SKM-1 (cell line): ENCODE results near the gene PDGFC.

Source experiments
- DNase-seq: peaks from one replicate; lab custom pipeline; 2025; ENCODE audit not compliant: unreplicated experiment; lab: John Stamatoyannopoulos, UW

Gene PDGFC

GRCh38 chr4:156790866-156791265, 180.7 kb downstream of the PDGFC start:
- no peak for DNase-seq

DNA sequence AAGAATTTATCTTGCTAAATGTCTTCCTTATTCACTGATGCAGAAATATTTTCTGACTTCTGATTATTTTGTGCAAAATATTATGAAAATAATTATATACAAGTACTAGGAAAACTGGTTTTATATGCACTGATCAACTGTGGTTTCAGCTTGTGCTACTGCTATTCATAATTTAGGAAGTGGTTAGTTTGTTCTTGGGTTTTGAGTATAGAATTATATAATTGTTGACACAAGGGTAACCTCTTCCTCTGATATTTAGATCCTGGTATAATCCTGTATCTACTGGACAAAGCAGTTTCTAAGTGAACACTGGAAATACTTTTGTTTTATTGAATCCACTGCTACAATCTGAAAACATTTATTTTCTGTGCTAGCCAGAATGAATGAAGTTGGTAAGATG, 182.8 kb downstream of the PDGFC start:
- DNase-seq: no peak

- DNase-seq: no peak
Observed at GRCh38 chr4:156786713-156787112, 184.9 kb downstream of the PDGFC start.

DNA sequence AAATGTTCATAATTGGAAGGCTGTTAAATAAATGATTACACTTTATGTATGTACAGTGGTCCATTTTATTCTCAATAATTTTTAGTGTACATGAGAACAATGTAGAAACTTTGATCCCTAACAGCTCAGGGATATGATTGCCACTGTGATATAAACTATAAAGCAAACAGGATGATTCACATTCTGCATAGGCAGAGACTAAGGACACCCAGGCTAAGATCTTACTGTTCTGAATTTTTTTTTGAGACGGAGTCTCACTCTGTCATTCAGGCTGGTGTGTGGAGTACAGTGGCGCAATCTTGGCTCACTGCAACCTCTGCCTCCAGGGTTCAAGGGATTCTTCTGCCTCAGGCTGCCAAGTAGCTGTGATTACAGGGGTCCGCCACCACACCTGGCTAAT, 186.6 kb downstream of the PDGFC start:
- DNase-seq: no peak

GRCh38 chr4:156783966-156784365, 187.6 kb downstream of the PDGFC start:
- DNase-seq: no peak

DNA sequence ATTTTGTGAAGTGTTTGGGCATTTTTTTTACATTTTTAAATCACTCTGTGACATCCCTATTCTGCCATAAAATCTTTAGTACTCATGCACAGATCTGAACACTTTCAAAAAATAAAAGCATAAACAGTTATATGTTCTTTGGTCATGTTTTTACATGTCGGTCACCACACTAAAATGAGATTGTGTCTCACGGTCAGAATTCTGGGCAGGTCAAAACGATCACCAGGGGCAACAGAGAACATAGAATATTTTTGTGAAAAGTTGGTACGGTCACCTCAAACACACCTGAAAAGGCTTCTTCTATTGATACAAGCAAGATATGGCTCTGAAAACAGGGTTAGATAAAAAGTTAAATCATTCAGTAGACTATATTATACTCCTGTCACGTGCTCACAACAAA, 189.1 kb downstream of the PDGFC start:
- DNase-seq: no peak

- no peak for DNase-seq
Observed at GRCh38 chr4:156781852-156782251, 189.7 kb downstream of the PDGFC start.

DNA sequence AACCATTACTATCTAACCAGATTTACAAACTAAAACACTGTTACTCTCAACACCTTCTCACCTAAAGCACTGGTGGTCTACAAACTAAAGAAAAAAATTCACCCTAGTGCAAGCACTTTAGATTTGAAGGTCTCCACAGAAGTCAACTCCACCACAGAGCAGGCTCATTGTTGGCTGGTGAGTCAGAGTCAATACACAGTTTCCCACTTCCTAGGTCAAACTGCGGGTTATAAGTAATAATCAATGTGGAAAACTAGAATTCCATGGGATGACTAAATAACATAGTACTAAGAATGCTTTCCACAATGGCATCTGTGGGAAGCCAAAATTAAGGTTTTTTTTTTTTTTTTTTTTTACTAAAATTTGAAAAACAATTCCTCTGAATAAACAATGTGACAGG, 191.8 kb downstream of the PDGFC start:
- DNase-seq: no peak

DNA sequence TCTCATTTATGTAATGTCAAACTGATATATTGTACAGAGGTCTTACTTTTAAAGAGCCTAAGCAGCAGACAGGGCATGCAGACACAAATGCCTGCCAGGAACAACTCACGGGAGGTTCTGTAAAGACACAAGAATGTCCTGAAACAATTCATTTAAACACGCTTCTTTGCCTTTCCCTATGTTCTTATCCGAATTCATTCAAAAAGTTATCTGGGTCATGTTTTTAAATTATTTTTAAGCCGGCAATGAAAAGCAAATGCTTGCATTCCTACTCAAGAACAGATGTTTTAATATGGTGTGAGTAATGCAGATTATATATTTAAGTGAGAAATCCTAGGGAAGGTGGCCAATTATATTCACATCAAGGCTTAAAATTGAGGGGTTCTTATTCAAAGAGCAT, 192.6 kb downstream of the PDGFC start:
- no peak for DNase-seq

GRCh38 chr4:156778606-156779005, 193.0 kb downstream of the PDGFC start:
- no peak for DNase-seq

DNA sequence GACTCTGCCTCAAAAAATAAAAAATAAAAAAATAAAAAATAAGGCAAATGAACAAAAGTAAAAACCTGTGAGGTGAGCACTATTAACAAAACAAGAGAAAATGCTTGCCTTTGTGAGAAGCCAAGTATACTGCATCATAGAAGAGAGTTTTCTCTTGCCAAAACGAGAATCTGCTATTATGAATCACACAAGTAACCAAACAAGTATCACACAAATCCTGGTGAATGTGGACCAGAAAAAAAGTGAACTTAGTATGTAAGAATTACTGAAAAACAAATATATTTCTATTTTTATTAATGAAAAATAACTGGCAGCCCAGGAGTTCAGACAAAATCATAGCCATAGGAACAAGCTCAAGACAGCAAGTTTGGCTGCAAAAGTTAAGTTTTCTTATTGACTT, 193.5 kb downstream of the PDGFC start:
- no peak for DNase-seq

GRCh38 chr4:156775813-156776212, 195.8 kb downstream of the PDGFC start:
- DNase-seq: no peak

DNA sequence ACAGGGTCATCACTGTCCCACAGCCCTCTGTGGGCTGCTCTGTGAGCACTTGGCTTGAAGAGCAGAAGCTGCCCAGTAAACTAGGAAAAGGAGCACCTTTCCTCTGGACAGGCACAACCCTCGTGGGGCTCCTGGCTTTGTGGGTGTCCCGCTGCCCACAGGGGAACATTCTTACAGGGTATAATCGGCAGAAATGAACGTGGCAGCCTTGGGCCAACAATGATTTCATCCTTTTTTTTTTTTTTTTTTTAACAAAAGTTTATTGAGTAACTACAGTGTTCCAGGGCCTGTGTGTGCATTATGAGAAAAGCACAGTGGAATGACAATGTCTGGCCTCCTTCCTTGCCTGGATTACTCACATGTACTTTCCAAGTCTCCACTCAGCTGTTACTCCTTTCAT, 197.2 kb downstream of the PDGFC start:
- DNase-seq: no peak

DNA sequence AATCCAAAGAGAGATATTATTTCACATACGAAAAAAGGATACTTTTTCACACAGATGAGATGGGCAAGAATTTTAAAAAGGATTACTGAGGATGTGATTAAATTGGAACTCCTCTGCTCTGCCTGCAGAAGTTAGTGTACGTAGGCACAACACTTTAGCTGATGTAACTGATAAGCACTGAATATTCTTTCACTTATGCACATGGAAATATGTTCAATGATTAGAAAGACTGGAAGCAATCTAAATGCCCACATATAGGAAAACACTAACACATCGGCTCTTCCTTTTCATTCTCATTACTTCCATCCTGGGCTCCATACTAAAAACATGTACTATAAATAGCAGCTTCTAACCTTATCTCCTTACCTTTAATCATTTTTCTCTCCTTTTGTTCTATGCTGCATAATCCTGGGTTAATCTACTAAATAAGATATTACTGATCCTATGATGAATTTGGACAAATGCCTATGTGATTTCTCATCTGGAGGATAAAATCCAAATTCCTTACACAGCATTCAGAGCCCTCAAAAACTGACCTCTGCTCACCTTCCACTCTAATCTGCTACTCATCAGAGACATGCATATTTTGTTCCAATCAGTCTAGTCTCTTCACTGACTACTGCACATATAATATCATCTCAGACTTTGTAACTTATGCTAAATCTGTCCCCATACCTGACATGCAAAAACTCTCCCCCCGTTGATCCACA, 197.8 kb downstream of the PDGFC start:
- no peak for DNase-seq

- no peak for DNase-seq
Observed at GRCh38 chr4:156771171-156771837, 200.3 kb downstream of the PDGFC start.

- no peak for DNase-seq
Observed at GRCh38 chr4:156770140-156770539, 201.5 kb downstream of the PDGFC start.

- DNase-seq: no peak
Observed at GRCh38 chr4:156767911-156768415, 203.6 kb downstream of the PDGFC start.

GRCh38 chr4:156766846-156767245, 204.8 kb downstream of the PDGFC start:
- no peak for DNase-seq

- no peak for DNase-seq
Observed at GRCh38 chr4:156765277-156765676, 206.3 kb downstream of the PDGFC start.

GRCh38 chr4:156764846-156765245, 206.8 kb downstream of the PDGFC start:
- DNase-seq: no peak

GRCh38 chr4:156764145-156764544, 207.5 kb downstream of the PDGFC start:
- DNase-seq: no peak

- DNase-seq: no peak
Observed at GRCh38 chr4:156763511-156763910, 208.1 kb downstream of the PDGFC start.

DNA sequence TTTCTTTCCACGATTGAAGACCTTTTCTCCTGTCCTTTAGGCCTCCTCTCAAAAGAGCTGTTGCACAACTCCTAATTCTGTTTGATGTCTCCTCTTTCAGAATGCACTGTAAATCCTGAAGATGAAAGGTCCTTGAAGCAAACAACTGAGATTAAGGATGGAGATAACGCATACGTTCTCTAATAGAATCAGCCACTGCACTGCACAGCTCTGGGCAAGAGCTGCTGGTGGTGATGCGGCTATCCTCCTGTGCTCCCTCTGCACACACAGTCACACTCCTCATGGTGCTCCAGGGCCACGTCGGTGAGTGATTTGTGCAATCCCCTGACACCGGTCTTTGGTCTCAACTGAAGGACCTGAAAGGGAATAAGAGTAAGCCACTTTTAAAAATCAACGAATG, 208.7 kb downstream of the PDGFC start:
- DNase-seq: no peak
